Glutamatergic neuron (in vitro differentiated cells): ENCODE data around the gene AFF1. TPM values are rescaled to one million over a fixed set of nuclear protein-coding genes. Genes with fewer than 3 reads are reported as not detected.
"Not testable (repeated sequence)": the region's sequence is repeated elsewhere in the genome, so short reads cannot be mapped to it uniquely, and the experiment has no call there.

Experiments
- DNase-seq: peaks from one replicate; pipeline ENCODE4 v3.0.0; 2022
- H3K27ac Mint-ChIP-seq: one replicate; pipeline ENCODE4 v1.8.0; 2020; ENCODE audit warnings: mild to moderate bottlenecking, mixed read lengths, inconsistent platforms; ENCODE audit not compliant: unreplicated experiment
- H3K27me3 Mint-ChIP-seq: one replicate; pipeline ENCODE4 v1.8.0; 2020; ENCODE audit warnings: mild to moderate bottlenecking, moderate library complexity, mixed read lengths, inconsistent platforms; ENCODE audit not compliant: unreplicated experiment
- H3K36me3 Mint-ChIP-seq: one replicate; pipeline ENCODE4 v1.8.0; 2020; ENCODE audit warnings: mild to moderate bottlenecking, mixed read lengths, inconsistent platforms; ENCODE audit not compliant: unreplicated experiment
- H3K4me1 Mint-ChIP-seq: one replicate; pipeline ENCODE4 v1.8.0; 2020; ENCODE audit warnings: mild to moderate bottlenecking, low read depth, mixed read lengths, inconsistent platforms; ENCODE audit not compliant: unreplicated experiment
- H3K4me3 Mint-ChIP-seq: one replicate; pipeline ENCODE4 v1.8.0; 2020; ENCODE audit warnings: mild to moderate bottlenecking, mixed read lengths, inconsistent platforms; ENCODE audit not compliant: unreplicated experiment
- H3K9me3 Mint-ChIP-seq: one replicate; pipeline ENCODE4 v1.8.0; 2020; ENCODE audit warnings: mild to moderate bottlenecking, moderate library complexity, mixed read lengths, inconsistent platforms; ENCODE audit not compliant: unreplicated experiment
- CTCF ChIP-seq: fragments of 200-600 bp; sonication (generic); IDR thresholded peaks from one replicate; pipeline ENCODE4 v1.5.0; 2021; ENCODE audit not compliant: partially characterized antibody, unreplicated experiment
- total RNA-seq: library from RNA; stranded (reverse); fragmentation: NEBNext Ultra II Directional; extraction: Animal tissue kit (Norgen Biotek cat#: 25700); gene quantifications from one replicate; pipeline ENCODE4 v1.2.1, GENCODE V29; 2021; ENCODE audit not compliant: unreplicated experiment

Gene AFF1
- total RNA-seq, 1 donor from 2014 or later: 42.5 TPM

DNA sequence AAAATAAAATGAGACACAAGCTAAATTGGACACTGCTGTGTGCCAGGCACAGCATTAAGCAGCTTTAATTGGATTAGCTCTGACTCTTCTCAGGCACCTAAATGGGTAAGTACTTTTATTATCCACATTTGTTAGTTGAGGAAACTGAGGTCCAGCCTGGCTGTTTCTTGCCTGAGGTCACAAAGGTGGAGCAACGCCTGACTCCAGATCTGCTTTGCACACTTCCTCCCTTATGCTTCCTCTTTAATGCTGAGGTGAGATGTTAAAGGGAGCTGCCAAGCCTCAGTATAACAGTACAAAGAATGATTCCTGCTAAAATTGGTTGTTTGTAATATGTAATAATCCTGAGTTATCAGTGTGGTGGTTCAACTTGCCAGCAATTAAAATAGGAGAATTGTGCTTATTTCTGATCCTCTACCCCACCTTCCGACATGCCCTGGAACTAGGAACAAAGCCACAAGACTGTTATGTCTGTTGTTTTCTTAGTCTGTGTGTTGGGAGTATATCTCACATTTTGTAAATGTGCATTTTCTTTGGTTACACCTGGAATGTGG lies 74.4 kb downstream of the AFF1 start:
- H3K27me3 Mint-ChIP-seq: peaks cover 8% of the 10 kb centered on the region
- H3K27ac Mint-ChIP-seq: peak overlapping the region; percentile 84
- H3K9me3 Mint-ChIP-seq: peaks cover 13% of the 10 kb centered on the region
- peaks cover 32% of the 10 kb centered on the region for H3K4me1 Mint-ChIP-seq
- peak overlapping the region; percentile 91 for H3K4me3 Mint-ChIP-seq
- no peak for DNase-seq
- no peaks in the 10 kb centered on the region for H3K36me3 Mint-ChIP-seq
- TF ChIP-seq CTCF: no peak

- TF ChIP-seq CTCF: no peak
- Mint-ChIP-seq H3K4me3 (peak overlapping the region; percentile 91), H3K4me1 (peaks cover 29% of the 10 kb centered on the region), H3K9me3 (peaks cover 13% of the 10 kb centered on the region), H3K27me3 (peaks cover 8% of the 10 kb centered on the region), H3K36me3 (no peaks in the 10 kb centered on the region), H3K27ac (no peak overlapping the region)
- DNase-seq: no peak
Observed at GRCh38 chr4:87010192-87010591, 75.4 kb downstream of the AFF1 start.

- Mint-ChIP-seq H3K27ac (no peak overlapping the region), H3K9me3 (peaks cover 8% of the 10 kb centered on the region)
Observed at GRCh38 chr4:87011340-87012034, 76.7 kb downstream of the AFF1 start.

DNA sequence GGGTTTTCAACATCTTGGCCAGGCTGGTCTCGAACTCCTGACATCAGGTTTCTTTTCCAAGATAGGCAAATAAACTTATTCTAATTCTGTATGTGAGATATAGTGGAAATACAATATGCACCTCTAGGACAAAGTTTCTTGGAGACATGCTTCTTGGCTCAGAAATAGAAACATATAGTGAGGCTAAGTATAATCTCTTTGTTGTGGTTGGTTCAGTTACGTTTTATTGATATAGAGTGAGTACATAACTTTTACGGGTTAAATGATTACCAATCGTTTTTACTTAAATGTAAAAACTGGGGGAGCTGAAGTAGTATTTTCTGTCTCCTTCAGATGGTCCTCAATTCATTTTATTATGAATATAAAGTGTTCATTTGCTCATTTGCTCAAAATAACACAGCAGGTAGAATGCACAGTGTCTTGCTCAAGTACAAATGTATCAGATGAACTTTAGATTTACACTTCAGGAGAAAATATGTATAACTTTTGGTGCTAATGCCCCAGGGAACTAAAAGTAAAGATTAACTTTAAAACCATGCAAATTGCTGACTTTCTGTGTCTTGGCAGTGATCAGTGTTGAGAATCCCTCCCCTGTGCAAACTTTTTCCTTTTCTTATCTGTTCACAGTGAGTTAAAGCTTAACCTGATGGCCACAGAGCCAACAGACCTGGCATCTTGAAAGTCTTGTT lies 77.6 kb downstream of the AFF1 start:
- Mint-ChIP-seq H3K4me1 (peaks cover 18% of the 10 kb centered on the region), H3K27ac (no peak overlapping the region), H3K4me3 (no peak overlapping the region), H3K9me3 (peaks cover 8% of the 10 kb centered on the region), H3K27me3 (peaks cover 4% of the 10 kb centered on the region), H3K36me3 (no peaks in the 10 kb centered on the region)
- TF ChIP-seq CTCF: no peak
- no peak for DNase-seq

More at GRCh38 chr4:87011340-87012034, 76.7 kb downstream of the AFF1 start:
- H3K36me3 Mint-ChIP-seq: no peaks in the 10 kb centered on the region
- H3K4me1 Mint-ChIP-seq: peaks cover 18% of the 10 kb centered on the region
- H3K4me3 Mint-ChIP-seq: no peak overlapping the region
- no peak for TF ChIP-seq CTCF
- peaks cover 6% of the 10 kb centered on the region for H3K27me3 Mint-ChIP-seq
- no peak for DNase-seq

DNA sequence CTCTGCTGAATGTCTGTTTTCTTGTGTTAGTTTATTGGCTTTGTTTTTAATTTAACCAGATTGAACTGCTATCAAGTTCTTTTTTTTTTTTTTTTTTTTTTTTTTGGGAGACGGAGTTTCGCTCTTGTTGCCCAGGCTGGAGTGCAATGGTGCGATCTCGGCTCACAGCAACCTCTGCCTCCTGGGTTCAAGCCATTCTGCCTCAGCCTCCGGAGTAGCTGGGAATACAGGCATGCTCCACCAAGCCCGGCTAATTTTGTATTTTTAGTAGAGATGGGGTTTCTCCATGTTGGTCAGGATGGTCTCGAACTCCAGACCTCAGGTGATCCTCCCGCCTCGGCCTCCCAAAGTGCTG lies 78.1 kb downstream of the AFF1 start:
- DNase-seq, H3K36me3 Mint-ChIP-seq, H3K27me3 Mint-ChIP-seq, H3K4me3 Mint-ChIP-seq, H3K9me3 Mint-ChIP-seq, H3K27ac Mint-ChIP-seq: not testable (repeated sequence)
- H3K4me1 Mint-ChIP-seq: peaks cover 17% of the 10 kb centered on the region
